ENCODE results near the gene CNTNAP2. TPM values are rescaled to one million over a fixed set of nuclear protein-coding genes. Genes with fewer than 3 reads are reported as not detected.

The CNTNAP2 gene
- total and polyA plus RNA-seq, 2 donors from 2014 or later, result 0.06 to 0.13 TPM

DNA sequence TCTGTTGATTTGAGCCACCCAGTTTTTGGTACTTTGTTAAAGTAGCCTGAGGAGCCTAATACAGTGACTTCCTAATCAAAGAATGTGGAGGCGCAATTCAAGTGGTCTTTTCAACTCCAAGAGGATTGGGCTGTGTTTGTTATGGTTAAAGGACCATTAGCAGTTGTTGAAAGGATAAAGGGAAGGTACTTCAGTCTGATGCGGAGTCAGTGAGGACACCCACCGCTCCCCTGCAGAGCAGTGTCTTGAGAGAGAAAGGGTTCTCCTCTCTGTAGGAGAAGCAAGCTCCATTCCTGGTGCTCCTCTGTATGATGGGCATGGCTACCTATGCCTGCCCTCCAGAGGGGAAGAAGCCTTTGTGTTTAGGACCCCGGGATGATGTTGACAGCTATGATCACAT, 1883.4 kb downstream of the CNTNAP2 start:
- FAIRE-seq (no peak), DNase-seq (no peak)
- TF ChIP-seq, protein P1, sequence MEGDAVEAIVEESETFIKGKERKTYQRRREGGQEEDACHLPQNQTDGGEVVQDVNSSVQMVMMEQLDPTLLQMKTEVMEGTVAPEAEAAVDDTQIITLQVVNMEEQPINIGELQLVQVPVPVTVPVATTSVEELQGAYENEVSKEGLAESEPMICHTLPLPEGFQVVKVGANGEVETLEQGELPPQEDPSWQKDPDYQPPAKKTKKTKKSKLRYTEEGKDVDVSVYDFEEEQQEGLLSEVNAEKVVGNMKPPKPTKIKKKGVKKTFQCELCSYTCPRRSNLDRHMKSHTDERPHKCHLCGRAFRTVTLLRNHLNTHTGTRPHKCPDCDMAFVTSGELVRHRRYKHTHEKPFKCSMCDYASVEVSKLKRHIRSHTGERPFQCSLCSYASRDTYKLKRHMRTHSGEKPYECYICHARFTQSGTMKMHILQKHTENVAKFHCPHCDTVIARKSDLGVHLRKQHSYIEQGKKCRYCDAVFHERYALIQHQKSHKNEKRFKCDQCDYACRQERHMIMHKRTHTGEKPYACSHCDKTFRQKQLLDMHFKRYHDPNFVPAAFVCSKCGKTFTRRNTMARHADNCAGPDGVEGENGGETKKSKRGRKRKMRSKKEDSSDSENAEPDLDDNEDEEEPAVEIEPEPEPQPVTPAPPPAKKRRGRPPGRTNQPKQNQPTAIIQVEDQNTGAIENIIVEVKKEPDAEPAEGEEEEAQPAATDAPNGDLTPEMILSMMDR (IDR thresholded peaks at IDR 0.05; ENCODE audit: borderline replicate concordance, extremely low read depth, insufficient read depth), result no peak
- Histone ChIP-seq H3K27ac (ENCODE audit: low read depth in 2 of 2, low read length in 2 of 2) (no peak overlapping the region), H3K4me1 (ENCODE audit: control insufficient read depth in 2 of 3, insufficient read depth in 2 of 3, low read depth in 1 of 3, low read length in 3 of 3) (no peaks in the 10 kb centered on the region), H3K9ac (ENCODE audit: low read length in 3 of 3) (no peak overlapping the region), H3K36me3 (ENCODE audit: control insufficient read depth in 2 of 3, insufficient read depth in 3 of 3, low read length in 3 of 3) (no peaks in the 10 kb centered on the region), H3K27me3 (ENCODE audit: control insufficient read depth, insufficient read depth, low read length) (no peaks in the 10 kb centered on the region), H3K4me3 (ENCODE audit: low read length in 3 of 3) (no peak overlapping the region), H3K9me3 (ENCODE audit: control insufficient read depth in 2 of 3, insufficient read depth in 1 of 3, low read length in 3 of 3) (no peaks in the 10 kb centered on the region)
- intact Hi-C loops (cut with DNase I), result no loop called here

DNA sequence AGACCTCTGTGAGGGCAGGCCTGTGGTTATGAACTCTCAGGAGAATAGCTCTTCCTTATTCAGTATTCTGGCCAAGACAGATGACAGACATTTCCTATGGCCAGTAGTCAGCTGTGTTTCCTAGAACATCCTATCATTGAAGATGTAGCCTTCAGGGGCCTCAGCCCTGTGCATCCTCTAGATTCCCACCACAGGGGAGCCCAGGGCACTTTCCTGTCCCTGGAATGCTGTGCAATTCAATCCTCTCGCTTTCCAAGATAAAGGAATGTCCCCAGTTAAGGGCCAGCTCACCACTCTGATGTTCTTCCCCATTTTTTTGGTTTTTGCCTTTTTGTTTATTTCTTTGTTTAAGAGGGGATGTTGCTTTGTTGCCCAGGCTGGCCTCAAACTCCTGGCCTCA, 1895.2 kb downstream of the CNTNAP2 start:
- H3K27ac ChIP-seq (ENCODE audit: low read depth in 2 of 2, low read length in 2 of 2), result no peak overlapping the region
- no peak overlapping the region for H3K9ac ChIP-seq (ENCODE audit: low read length in 3 of 3)
- intact Hi-C loops (cut with DNase I), result no loop called here
- DNase-seq, result no peak
- no peak overlapping the region for H3K4me3 ChIP-seq (ENCODE audit: low read length in 3 of 3)
- no peak for FAIRE-seq
- H3K9me3 ChIP-seq (ENCODE audit: control insufficient read depth in 2 of 3, insufficient read depth in 1 of 3, low read length in 3 of 3), result no peaks in the 10 kb centered on the region
- H3K27me3 ChIP-seq (ENCODE audit: control insufficient read depth, insufficient read depth, low read length), result no peaks in the 10 kb centered on the region
- TF ChIP-seq, protein P1 (IDR thresholded peaks at IDR 0.05; ENCODE audit: borderline replicate concordance, extremely low read depth, insufficient read depth), result no peak
- H3K4me1 ChIP-seq (ENCODE audit: control insufficient read depth in 2 of 3, insufficient read depth in 2 of 3, low read depth in 1 of 3, low read length in 3 of 3), result no peaks in the 10 kb centered on the region
- H3K36me3 ChIP-seq (ENCODE audit: control insufficient read depth in 2 of 3, insufficient read depth in 3 of 3, low read length in 3 of 3), result no peaks in the 10 kb centered on the region

DNA sequence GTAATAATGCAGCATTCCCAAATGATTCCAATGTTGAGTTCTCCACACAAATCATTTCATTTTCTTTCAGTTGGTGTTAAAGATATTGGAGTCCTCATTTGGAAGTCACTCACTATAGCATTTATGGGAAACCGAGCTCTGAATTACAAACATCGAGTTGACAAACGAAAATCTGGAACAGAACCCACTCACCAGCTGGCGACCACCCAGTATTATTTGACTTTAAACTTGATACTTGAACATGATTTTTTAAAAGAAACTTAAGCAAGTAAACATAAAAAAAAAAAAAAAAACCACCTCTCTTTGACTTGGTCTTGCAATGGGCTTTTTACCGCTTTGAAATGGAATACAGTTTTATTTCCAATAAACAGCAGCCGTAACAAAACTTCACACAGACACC, 1897.4 kb downstream of the CNTNAP2 start:
- FAIRE-seq, result no peak

More for the DNA sequence above, 1897.4 kb downstream of the CNTNAP2 start:
- no peak overlapping the region for H3K9ac ChIP-seq (ENCODE audit: low read length in 3 of 3)
- intact Hi-C loops (cut with DNase I), result no loop called here
- no peak overlapping the region for H3K4me3 ChIP-seq (ENCODE audit: low read length in 3 of 3)
- H3K36me3 ChIP-seq (ENCODE audit: control insufficient read depth in 2 of 3, insufficient read depth in 3 of 3, low read length in 3 of 3), result no peaks in the 10 kb centered on the region
- H3K9me3 ChIP-seq (ENCODE audit: control insufficient read depth in 2 of 3, insufficient read depth in 1 of 3, low read length in 3 of 3), result no peaks in the 10 kb centered on the region
- H3K4me1 ChIP-seq (ENCODE audit: control insufficient read depth in 2 of 3, insufficient read depth in 2 of 3, low read depth in 1 of 3, low read length in 3 of 3), result no peaks in the 10 kb centered on the region
- no peak overlapping the region for H3K27ac ChIP-seq (ENCODE audit: low read depth in 2 of 2, low read length in 2 of 2)
- TF ChIP-seq, protein P1 (IDR thresholded peaks at IDR 0.05; ENCODE audit: borderline replicate concordance, extremely low read depth, insufficient read depth), result no peak
- H3K27me3 ChIP-seq (ENCODE audit: control insufficient read depth, insufficient read depth, low read length), result no peaks in the 10 kb centered on the region
- DNase-seq, result no peak
